Smooth muscle cell of the brain vasculature (primary cell): ENCODE data around the gene ECSIT.
"Not testable (repeated sequence)": the region's sequence is repeated elsewhere in the genome, so short reads cannot be mapped to it uniquely, and the experiment has no call there.

ENCODE experiments used
- DNase-seq: peaks from one replicate; pipeline ENCODE4 v3.0.0-alpha.2; 2012; ENCODE audit warnings: low read depth, low spot score

Gene ECSIT, protein sequence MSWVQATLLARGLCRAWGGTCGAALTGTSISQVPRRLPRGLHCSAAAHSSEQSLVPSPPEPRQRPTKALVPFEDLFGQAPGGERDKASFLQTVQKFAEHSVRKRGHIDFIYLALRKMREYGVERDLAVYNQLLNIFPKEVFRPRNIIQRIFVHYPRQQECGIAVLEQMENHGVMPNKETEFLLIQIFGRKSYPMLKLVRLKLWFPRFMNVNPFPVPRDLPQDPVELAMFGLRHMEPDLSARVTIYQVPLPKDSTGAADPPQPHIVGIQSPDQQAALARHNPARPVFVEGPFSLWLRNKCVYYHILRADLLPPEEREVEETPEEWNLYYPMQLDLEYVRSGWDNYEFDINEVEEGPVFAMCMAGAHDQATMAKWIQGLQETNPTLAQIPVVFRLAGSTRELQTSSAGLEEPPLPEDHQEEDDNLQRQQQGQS

DNA sequence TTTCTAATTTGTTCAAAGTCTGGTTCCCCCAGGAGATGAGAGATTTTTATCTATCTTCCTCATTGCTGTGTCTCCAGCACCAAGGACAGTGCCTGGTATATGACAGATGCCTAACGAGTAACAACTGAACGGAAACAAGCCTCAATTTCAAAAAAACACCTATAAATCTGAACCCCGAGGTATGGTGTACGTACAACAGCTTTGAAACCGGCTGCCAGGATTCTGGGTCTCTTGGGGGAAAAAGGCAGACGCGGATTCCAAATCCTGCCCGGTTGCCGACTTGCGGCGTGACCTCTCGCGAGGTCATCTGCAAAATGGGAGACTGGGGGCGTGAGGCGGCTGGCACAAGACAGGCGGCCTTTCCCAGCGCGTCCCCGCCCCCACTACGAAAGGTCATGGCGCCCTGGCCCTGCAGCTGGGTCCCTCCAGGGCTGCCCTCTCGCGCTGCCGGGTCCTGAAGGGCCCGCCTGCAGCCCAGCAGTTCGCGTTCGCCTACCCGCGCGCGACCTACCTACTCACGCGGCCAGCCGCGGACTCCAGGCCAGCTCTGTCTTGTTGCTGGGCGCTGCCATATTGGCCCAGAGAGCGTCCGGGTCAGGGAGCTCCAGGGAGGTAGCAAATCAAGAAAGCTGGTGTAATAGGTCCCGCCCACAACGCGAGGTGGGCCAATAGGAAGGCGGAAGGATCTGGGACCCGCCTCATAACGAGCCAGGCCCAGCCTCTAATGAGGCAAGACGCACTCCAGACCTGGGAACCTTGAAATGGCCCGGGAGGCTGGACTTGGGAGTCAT is at the start of gene ECSIT:
TSS of gene ECSIT (minus strand) at position 584 of the 791 bp plus-strand sequence. CDS start 9,964 bp downstream, outside the sequence.
- DNase-seq = peak; percentile 96

DNA sequence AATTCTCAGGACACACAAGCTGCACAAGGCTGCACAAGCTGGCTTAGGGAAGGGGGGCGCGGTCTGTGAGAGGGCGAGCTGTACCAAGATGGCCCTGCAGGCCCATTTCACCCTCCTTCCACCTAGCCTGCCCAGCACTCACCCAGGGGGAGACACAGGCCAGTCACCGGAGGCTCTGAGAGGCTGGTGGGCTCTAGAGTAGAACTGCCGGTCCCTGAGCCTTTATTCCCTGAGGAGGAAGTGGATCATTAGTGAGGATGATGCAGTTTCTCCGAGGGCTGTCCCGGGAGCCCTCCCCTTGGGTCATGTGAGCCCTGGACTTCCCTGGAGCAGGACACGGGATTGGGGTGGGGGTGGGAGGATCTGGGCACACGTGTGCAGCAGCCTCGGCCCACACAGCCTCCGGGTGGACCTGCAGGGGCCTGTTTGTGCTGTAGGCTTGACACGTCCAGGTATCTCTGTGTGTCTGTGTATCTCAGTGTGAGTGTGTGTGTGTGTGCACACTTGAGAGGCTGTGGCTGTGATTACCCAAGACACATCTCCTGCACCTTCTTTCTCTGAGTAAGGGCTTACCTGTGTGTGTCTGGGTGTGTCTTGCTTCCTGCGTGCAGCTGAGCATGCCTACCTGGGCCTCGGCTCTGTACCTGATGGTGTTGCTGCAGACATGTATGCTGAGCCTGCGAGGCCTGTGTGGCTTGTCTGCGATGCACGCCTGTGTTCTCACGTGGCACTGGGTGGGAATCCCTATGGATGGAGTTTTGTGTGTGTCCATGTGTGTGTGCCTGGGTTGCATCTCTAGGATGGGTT is 48.7 kb upstream of the ECSIT start, which contains the start of gene ACP5:
TSS of gene ACP5 (minus strand) at position 195 of the 807 bp plus-strand sequence. CDS start 328 bp downstream, outside the sequence.
- DNase-seq = no peak

DNA sequence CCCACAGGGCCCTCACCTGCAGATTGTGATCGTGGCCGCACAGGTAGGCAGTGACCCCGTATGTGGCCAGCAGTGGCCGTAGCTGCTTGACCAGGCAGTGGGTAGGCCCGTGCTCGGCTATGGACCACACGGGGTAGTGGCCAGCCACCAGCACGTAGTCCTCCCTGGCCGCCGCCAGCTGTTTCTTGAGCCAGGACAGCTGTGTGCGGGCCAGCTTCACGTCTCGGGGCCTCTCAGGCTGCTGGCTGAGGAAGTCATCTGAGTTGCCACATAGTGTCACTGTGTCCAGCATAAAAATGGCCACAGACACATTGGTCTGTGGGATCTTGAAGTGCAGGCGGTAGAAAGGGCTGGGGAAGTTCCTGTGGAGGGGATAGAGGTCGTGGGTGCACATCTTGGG is 47.3 kb upstream of the ECSIT start:
- no peak for DNase-seq

DNA sequence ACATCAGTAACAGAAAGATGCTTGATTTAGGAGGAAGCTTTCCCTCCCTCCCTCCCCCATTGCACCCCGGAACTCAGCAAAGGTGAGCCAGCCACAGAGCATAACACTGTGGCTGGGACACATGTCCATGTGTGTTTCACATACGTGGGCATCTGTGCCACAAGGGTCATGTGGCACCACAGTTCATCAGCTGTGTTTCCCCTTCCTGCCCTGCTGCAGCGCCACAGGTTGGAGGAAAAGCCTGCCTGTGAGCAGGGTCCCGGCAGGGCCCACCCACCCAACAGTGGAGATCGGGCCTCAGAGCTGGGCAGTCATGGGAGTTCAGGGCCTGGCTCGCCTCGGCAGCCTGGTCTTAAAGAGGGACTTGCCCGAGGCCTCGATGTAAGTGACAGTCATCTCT is 45.8 kb upstream of the ECSIT start:
- no peak for DNase-seq

DNA sequence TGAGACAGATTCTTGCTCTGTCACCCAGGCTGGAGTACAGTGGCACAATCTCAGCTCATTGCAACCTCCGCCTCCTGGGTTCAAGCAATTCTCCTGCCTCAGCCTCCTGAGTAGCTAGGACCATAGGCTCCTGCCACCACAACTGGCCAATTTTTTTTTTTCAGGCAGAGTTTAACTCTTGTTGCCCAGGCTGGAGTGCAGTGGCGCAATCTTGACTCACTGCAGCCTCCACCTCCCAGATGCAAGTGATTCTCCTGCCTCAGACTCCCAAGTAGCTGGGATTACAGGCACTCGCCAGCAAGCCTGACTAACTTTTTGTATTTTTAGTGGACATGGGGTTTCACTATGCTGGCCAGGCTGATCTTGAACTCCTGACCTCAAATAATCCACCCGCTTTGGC is 44.8 kb upstream of the ECSIT start:
- not testable (repeated sequence) for DNase-seq

DNA sequence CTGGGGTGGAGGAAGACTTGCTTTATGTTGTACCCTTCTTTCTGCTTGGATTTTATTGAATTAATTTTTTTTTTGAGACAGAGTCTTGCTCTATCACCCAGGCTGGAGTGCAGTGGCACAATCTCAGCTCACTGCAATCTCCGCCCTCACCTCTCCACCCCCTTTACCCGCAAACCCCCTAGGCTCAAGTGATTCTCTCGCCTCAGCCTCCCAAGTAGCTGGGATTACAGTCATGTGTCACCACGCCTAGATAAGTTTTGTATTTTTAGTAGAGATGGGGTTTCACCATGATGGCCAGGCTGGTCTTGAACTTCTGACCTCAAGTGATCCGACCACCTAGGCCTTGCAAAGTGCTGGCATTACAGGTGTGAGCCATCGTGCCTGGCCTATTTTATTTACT is 44.4 kb upstream of the ECSIT start:
- DNase-seq = not testable (repeated sequence)

DNA sequence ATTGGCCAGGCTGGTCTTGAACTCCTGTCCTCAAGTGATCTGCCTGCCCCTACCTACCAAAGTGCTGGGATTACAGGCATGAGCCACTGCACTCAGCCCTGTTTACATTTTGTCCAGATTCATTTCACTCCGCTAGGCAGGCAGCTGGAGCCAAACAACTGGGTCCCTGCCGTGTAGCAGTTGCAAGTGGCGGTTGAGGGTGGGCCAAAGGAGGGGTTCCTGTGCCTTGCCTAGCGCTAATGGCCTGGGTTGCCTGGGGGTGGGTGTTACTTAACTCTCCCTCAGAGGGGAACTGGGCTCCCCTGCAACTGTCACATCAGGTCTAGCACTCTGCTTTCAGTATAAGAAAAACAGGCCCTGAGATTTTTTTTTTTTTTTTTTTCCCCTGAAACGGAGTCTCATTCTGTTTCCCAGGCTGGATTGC is 41.1 kb upstream of the ECSIT start:
- no peak for DNase-seq

DNA sequence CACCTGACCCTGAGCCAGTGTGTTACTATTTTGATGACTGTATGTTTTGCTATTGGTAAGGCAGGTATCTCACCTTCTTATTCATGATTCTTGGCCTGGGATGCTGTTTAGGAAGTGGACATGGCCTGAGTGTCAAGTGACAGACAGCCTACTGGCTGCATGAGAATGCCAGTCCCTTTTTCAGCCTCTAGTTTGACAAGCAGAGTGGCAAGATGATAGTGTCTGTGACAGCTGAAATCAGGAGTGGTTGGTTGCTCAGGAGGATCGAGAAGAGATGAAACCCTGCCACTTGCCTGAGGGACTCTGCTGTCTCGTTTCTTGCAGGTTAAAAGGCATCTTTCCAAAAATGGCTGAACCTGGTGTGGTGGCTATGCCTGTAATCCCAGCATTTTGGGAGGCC is 37.2 kb upstream of the ECSIT start:
- no peak for DNase-seq

DNA sequence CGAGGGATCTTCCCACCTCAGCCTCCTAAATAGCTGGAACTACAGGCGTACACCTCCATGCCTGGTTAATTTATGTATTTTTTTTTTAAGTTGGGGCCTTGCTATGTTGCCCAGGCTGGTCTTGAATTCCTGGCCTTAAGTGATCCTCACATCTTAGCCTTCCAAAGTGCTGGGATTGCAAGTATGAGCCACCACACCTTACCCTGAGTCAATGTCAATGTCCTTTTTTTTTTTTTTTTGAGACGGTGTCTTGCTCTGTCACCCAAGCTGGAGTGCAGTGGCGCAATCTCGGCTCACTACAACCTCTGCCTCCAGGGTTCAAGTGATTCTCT is 36.7 kb upstream of the ECSIT start:
- DNase-seq = not testable (repeated sequence)

DNA sequence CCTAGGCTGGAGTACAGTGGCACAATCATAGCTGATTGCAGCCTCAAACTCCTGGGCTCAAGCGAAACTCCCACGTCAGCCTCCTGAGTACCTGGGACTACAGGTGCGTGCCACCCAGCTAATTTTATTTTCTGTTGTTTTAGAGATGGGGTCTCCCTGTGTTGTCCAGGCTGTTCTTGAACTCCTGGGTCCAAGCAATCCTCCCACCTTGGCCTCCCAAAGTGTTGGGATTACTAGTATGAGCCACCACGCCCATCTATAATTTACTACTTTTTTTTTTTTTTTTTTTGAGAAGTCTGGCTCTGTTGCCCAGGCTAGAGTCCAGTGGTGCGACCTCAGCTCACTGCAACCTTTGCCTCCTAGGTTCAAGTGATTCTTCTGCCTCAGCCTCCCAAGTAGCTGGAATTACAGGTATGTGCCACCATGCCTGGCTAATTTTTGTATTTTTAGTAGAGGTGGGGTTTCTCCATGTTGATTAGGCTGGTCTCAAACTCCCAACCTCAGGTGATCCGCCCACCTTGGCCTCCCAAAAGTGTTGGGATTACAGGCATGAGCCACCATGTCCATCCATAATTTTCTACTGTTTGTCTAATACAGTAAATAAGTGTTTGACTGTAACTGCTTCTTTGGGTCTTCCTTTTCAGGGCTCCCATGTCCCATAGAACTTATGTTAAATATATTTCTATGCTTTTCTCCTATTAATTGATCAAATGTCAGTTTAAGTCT is 35.3 kb upstream of the ECSIT start:
- DNase-seq = not testable (repeated sequence)

DNA sequence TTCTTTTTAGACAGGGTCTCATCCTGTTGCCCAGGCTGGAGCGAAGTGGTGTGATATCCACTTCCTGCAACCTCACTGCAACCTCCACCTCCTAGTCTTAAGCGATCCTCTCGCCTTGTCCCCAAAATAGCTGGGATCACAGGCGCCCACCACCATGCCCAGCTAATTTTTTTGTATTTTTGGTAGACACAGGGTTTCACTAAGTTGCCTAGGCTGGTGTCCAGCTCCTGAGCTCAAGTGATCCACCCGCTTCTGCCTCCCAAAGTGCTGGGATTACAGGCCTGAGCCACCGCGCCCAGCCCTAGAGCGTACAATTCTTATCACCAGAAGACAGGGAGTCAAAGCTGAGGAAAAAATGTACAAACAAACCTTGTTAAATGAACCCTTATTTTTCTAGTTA is 34.6 kb upstream of the ECSIT start:
- no peak for DNase-seq

DNA sequence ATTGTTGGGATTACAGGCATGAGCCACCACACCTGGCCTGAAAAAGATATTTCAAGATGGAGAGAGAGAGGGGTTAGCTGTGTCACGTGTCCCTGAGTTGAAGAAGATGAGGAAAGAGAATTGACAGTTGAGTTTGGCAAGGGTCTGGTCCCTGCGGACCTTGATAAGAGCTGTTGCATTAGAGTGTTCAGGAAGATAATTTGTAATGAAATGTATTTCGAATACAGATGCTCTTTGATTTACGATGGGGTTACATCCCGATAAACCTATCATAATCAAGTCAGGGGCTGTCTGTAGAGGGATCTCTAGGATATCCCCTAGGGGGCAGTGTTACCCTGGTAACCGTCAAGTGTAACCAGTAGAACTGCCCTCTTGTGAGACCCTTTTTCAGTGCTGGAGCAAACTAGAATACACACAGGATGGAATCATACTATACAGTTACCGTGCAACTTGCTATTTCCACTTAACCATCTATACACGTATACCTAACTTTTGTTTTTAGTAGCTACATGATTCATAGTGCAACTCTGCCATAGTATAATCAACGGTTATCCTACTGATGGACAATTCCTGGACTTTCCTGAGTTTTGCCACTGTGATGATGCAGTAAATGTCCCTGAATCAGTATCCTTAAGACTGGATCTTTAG is 31.6 kb upstream of the ECSIT start:
- DNase-seq = no peak

DNA sequence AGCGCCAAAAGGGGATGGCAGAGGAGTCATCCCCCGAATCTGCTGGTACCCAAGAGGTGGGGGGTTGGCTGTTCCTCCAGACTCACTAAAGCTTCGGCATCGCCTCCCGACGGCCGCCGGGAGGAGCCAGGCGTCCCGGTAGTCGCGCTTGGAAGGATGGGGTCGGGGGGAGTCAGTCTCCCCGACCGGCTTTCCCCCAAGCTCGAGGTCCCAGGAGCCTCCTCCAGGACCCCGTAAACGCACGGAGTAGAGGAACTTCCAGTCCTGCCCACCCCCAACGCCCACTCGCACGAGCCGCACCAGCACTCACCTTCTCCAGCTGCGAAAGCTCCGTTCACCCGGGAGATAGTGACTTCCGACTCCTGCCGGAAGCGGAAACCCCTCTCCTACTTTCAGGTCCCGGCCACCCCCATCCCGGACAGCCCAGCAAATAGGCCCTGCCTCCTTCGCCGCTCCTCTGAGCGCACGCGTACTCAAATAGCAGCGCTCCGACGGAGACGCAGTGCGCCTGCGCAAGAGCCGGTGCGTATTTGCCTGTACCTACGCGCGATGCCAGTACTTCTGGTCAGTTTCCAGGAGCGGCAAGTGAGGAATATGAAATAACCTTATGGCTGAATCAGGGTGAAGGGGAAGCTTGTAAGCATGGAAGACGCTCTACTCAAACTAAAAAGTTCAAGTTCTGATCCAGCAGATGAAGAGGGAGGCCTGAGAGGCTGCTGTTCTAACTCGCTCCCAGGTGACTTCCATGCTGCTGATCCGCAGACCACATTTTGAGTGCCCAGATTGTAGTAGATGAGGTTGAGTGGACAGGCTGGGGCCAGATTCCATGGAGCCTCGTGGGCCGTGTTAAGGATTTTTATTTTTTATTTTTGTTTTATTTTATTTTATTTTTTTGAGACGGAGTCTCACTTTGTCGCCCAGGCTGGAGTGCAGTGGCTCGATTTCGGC is 30.2 kb upstream of the ECSIT start, which contains the start of gene ELOF1:
TSS of gene ELOF1 (minus strand) at position 350 of the 948 bp plus-strand sequence. CDS start 4,883 bp downstream, outside the sequence.
- peak; percentile 97 for DNase-seq

DNA sequence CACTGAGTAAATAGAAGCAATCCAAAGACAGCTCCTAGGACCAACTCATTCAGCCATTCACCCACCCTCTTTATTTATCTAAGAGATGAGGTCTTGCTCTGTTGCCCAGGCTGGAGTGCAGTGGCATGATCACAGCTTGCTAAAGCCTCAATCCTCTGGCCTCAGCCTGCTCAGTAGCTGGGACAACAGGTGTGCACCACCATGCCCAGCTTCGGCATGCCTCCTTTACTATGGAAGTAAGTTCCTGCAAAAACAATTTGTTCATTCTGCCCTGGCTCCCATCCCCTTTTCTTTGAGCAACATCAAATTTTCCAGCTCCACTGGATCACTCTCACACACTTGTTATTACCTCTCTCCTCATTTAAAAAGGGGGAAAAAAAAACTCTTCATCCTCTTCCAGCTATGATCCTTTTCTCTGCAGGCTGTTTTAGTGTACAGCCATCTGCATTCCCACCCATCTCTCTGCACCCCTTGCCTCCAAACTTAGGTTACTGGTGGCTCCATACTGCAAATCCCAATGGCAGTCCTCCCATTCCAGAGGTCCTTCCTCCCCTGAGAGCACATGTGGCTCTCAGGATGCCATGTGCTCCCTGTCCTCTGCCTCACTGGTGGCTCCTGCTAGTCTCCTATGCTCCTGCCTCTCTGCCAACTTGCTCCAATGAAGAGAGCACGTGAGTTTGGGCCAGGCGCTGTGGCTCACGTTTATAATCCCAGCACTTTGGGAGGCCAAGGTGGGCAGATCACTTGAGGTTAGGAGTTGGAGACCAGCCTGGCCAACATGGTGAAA is 27.9 kb upstream of the ECSIT start:
- no peak for DNase-seq

DNA sequence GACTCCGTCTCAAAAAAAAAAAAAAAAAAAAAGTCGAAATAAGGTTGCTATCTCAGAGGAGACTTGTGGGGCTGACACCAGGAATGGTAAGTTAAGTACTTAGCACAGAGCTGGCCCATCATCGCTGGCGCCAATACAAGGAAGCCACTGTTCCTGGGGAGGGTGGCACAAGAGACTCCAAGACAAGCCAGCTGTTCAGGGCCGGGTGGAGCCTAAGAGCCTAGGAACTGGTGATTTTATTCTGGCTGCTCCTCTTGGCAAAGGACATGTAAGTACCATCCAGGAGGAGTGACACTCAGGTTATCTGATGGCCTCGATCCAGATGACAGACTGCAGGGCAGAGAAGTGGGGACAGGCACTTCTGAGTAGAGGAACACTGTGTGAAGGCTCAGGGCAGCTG is 26.3 kb upstream of the ECSIT start:
- no peak for DNase-seq

DNA sequence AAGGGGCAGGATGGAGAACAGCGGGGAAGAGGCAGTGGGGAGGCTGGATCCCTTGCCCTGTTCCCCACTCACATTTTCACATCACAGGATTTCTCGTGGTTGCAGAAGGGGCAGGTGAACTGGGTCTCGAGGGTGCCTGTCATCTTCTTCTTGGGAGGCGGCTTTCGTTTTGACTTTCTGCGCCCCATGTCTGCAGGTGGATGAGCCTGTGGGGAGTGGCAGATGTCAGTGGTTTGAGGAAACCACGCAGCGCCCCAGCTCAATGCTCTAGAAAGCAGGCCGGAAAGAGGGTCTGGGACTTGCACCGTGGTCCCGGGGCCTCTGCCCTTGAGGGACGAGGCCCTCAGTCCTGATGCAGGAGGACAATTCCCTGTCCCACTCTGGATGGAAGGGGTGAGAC is 25.2 kb upstream of the ECSIT start:
- no peak for DNase-seq

DNA sequence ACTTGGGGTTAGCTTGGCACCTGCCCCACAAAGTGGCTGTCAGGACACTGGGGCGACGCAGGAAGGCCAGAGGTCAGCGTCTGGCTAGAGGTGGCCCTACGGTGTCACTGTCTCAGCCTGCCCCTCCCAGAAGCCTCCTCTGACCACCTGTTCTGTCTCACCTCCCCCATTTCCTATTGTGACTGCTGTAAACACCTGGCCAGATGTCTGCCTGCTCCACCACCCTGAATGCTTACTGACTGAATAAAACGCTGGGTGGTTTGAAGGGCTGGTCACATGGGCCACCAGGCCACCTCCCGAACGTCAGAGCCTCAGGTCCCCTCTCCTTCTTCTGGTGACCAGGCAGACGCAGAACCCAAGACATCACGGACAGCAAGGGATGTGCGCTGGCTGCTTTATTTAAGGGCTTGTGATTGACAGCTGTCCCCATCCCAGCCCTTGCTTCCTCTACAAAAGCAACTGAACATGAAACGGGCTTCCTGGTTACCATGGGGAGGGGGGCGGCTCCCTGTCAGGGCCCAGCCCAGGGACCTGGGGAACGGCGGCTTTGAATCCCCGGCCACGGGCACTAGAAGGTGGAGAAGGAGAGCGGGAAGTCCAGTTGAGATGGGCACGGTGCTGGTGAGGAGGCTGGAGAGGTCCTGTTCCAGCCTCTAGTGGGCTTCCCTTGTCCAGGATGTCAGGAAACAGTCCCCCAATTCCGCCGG is 23.9 kb upstream of the ECSIT start:
- DNase-seq = no peak
